Stimulated activated CD8-positive, alpha-beta memory T cell treated with anti-CD3 and anti-CD28 coated beads, Interleukin-4, amount 100 ng/mL, for 24 hours (primary cell): ENCODE measurements around the gene YPEL1.
"Not testable (repeated sequence)": the region's sequence is repeated elsewhere in the genome, so short reads cannot be mapped to it uniquely, and the experiment has no call there.

Experiments
- DNase-seq: peaks from one replicate; pipeline ENCODE4 v3.0.0-alpha.2; 2020; ENCODE audit warnings: low read depth

Gene YPEL1

GRCh38 chr22:21698430-21699329, 36.9 kb downstream of the YPEL1 start:
- no peak for DNase-seq

GRCh38 chr22:21697880-21698279, 37.7 kb downstream of the YPEL1 start:
- DNase-seq = no peak

GRCh38 chr22:21697021-21697771, 38.4 kb downstream of the YPEL1 start:
- DNase-seq = no peak

GRCh38 chr22:21696115-21696514, 39.5 kb downstream of the YPEL1 start:
- no peak for DNase-seq

- no peak for DNase-seq
Measured at GRCh38 chr22:21695430-21696085, 40.0 kb downstream of the YPEL1 start.

GRCh38 chr22:21694795-21695429, 40.7 kb downstream of the YPEL1 start:
- no peak for DNase-seq

- DNase-seq = no peak
Measured at GRCh38 chr22:21694394-21694793, 41.2 kb downstream of the YPEL1 start.

DNA sequence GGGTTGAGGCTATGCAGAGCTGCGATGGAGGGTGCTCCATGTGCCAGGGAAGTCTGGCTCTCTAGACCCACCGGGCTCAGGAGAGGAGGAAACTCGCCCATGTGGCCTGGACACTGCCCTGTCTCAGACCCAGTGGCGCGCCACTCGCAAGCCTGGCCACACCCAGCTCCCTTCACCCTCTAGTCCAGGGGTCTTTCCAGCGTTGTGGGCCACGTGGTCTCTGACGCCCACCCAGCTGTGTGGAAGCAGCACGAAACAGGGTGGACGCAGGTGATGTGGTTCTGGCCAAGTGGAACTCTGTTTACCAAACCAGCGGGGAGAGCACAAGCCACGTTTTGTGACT, 41.6 kb downstream of the YPEL1 start:
- DNase-seq = no peak

- no peak for DNase-seq
Measured at GRCh38 chr22:21693333-21693998, 42.1 kb downstream of the YPEL1 start.

GRCh38 chr22:21692856-21693255, 42.7 kb downstream of the YPEL1 start:
- DNase-seq = not testable (repeated sequence)

DNA sequence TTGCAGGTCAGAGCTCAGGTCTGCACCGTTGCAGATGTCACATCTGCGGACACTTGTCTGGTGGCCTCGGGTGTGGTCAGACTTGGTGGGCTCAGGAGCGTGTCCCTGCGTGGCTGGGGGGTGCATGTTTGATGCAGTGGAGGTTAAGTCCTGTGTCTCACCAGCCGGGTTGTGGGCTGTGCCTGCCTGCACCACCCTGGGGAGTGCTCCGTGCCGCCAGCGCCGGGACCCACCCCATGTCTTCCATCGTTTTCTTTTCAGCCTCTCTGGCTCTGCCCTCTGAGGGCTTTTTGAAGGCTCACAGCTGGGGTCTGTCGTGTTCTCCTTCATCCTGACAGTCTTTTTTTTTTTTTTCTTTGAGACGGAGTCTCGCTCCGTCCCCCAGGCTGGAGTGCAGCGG, 43.8 kb downstream of the YPEL1 start:
- DNase-seq = no peak

DNA sequence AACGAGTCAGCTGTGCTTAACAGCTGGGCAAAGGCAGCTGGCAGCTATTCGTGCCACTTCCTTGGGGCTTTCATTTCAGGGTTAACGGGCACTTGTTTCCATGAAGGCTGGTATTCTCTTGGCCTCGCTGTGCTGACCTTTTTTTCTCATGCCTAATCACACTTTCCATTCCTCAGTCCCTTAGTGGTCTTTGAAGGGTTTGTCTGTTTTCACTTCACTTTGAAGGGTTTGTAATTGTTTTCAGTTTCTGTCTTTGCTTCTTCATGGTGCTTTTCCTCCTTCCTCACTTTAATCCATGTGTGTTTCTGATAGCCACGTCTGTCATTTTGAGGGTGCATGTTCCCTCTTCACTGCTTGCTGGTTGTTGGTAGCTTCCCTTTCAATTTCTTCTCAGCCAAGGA, 45.2 kb downstream of the YPEL1 start:
- no peak for DNase-seq

DNA sequence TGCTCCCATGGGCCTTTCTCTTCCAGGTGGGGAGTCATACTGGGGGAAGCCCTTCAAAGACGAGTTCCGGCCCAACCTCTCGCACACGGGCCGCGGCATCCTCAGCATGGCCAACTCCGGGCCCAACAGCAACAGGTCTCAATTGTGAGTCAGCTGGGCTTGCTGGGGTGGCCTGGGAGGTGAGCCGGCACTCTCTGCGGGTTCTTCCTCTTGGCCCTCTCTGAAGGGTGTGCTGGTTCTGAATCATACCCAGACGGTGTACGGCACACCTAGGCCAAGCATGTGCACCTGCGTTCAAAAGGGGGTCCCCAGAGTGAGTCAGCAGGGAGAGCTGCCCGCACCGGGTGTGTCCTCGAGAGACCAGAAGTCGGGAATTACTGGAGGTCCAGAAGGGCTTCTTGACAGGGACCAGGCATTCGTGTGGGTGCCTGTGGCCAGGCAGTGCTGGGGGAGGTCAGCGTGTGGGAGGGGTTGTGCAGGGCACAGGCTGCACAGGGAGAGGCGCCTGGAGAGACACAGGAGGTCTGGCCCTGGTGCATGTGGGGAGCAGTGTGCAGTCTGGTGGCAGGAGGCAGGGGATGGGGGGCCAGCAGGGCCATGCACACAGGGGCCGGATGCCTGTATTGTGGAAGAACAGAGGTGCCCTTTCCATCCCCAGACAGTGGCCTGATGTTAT, 46.8 kb downstream of the YPEL1 start:
- DNase-seq = no peak

DNA sequence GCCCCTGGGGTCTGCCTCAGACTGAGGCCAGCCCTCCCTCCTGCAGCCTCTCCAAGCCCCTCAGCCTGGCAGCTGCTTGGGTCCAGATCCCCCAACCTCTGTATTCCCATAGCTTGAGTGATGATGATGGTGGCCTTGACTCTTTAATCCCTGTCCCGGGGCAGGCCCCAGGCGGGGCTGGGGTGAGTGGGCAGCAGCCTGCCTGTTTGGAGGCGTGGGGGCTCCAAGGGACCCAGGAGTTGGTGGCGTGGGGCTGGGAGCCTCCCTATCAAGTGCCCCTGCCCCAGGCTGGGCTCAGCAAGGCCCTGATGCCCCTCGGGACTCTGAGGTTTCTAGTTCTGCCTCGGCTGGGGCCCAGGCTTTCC, 47.3 kb downstream of the YPEL1 start:
- no peak for DNase-seq

GRCh38 chr22:21687685-21688259, 47.8 kb downstream of the YPEL1 start:
- DNase-seq = no peak

GRCh38 chr22:21686634-21687393, 48.8 kb downstream of the YPEL1 start:
- DNase-seq = no peak

DNA sequence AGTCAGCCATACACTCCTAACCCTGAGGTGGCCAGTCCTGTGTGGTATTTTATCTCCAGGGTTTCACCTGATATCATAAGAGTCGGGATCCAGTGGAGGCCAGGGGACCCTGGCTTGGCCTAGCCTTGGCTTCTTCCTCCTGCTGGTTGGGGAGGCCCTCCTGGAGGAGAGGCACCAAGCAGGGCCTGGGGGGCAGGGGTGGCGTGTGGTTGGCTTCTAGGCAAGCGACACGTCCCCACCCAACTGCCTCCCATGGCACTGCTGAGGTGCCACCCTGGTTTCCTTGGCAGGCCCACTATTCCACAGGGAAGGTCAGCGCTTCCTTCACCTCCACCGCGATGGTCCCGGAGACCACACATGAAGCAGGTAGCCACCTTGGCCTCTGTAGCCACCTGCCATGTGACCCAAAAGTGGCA, 49.4 kb downstream of the YPEL1 start:
- DNase-seq = no peak

- no peak for DNase-seq
Measured at GRCh38 chr22:21685164-21685513, 50.5 kb downstream of the YPEL1 start.

GRCh38 chr22:21684492-21685163, 51.0 kb downstream of the YPEL1 start:
- DNase-seq = no peak

DNA sequence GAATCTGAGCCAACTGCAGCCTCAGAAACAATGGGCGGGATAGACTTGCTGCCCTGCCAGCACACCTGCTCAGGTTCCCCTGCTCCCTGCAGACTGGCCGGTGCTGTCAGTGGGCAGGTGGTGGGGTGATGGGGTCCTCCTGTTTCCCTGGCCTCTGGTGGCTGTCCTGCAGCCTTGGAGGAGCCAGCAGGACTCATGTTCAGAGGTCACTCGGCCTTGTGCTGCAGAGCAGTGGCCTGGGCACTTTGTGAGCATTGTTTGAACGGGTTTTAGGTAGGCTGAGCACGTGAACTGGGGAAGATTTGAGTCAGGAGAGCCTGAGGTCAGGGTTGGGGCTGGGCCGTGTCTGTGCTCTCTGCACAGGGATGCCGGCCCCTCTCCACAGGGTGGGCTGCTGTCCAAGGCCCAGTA, 52.2 kb downstream of the YPEL1 start:
- DNase-seq = no peak
